Measurements from ENCODE around the gene ESYT1. TPM values are rescaled to one million over a fixed set of nuclear protein-coding genes. Genes with fewer than 3 reads are reported as not detected.

Gene ESYT1
- total RNA-seq, 1 donor from 2014 or later: 75.3 TPM

DNA sequence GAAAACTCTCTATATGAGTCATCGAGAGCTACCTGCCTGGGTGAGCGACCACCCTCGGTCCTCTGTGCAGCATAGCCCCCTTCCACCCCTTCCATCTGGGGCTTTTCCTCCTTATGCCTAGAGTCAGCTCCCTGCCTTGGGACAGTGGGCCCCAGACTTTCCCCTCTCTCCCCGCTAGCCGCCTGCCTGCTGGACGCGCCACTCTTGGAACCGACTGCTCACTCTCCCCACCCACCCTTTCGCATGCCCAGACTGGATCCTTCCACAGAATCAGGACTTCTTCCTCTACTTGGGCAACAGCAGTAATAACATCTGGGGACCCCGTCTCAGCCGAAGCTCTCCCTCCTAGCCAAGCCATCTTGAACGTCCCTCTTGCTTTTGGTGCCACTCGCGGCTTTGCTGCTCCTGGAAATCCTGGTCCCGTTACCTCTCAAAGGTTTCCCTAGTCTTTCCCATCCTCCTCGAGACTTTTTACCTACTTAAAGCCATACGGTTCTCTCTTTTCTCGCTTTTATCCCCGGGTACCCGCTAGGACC lies 671 bp downstream of the ESYT1 start:
- H3K36me3 ChIP-seq: no peaks in the 10 kb centered on the region
- H3K9me3 ChIP-seq (ENCODE audit: low read depth): no peaks in the 10 kb centered on the region
- peak overlapping the region; percentile 67 for H3K9ac ChIP-seq
- H4K20me1 ChIP-seq (ENCODE audit: low read depth): peaks cover 16% of the 10 kb centered on the region
- H3K4me1 Mint-ChIP-seq: peaks cover 35% of the 10 kb centered on the region
- TF ChIP-seq EZH2 (IDR thresholded peaks at IDR 0.05) (no peak), EZH2phosphoT487 (IDR thresholded peaks at IDR 0.05) (no peak)
- TF ChIP-seq, protein P1, sequence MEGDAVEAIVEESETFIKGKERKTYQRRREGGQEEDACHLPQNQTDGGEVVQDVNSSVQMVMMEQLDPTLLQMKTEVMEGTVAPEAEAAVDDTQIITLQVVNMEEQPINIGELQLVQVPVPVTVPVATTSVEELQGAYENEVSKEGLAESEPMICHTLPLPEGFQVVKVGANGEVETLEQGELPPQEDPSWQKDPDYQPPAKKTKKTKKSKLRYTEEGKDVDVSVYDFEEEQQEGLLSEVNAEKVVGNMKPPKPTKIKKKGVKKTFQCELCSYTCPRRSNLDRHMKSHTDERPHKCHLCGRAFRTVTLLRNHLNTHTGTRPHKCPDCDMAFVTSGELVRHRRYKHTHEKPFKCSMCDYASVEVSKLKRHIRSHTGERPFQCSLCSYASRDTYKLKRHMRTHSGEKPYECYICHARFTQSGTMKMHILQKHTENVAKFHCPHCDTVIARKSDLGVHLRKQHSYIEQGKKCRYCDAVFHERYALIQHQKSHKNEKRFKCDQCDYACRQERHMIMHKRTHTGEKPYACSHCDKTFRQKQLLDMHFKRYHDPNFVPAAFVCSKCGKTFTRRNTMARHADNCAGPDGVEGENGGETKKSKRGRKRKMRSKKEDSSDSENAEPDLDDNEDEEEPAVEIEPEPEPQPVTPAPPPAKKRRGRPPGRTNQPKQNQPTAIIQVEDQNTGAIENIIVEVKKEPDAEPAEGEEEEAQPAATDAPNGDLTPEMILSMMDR (IDR thresholded peaks at IDR 0.05): no peak
- no peak overlapping the region for H3K27ac ChIP-seq
- H2AFZ ChIP-seq (replicated peaks): no peak overlapping the region
- peaks cover 12% of the 10 kb centered on the region for H3K27me3 Mint-ChIP-seq (ENCODE audit: insufficient read depth, low read depth)
- peaks cover 36% of the 10 kb centered on the region for H3F3A ChIP-seq (ENCODE audit: low read depth)
- peaks cover 18% of the 10 kb centered on the region for H3K4me1 ChIP-seq
- peak overlapping the region; percentile 99 for H3K4me3 Mint-ChIP-seq
- peak overlapping the region; percentile 98 for H3K27ac Mint-ChIP-seq
- no peak for DNase-seq (ENCODE audit: low spot score)
- H3K27me3 ChIP-seq: no peaks in the 10 kb centered on the region
- peak overlapping the region; percentile 88 for H3K4me3 ChIP-seq
- peaks cover 33% of the 10 kb centered on the region for H3K79me2 ChIP-seq (ENCODE audit: low read depth)
- H3K36me3 Mint-ChIP-seq: peaks cover 33% of the 10 kb centered on the region
- H3K4me2 ChIP-seq: peak overlapping the region; percentile 96
- H3K9me3 Mint-ChIP-seq: no peaks in the 10 kb centered on the region

DNA sequence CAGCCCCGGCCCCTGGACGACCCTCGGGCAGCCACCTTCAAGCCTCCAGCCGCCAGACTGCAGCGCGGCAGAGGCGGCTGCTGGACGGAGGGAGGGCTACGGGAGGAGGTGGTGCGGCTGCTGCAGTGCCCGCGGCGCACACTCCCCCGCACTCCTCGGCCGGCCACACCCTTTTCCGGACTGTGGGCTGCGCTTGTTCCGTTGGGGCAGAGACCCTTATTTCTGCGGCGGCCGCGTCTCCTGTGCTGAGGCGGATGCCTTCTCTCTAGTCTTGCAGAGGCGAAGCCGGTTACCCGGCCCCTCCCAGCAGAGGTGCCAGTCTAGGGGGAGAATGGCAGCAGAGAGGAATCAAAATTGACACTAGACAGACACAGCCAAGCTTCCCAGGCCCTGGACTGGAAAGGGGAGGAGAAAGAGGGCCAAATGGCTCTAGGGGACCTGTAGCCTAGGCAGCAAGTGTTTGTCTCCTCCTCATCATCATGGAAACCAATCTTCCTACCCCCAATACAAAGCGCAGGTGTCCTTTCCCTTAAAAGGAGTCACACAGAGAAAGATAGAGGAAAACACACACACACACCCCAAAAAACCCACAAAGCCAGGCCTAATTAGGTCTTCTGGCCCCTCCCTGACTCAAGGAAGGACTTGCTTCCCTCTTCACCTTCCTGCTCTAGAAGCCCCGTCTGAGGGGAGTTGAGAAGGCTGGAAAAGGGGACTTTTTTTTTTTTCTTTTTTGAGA lies 1.3 kb downstream of the ESYT1 start:
- peaks cover 14% of the 10 kb centered on the region for H3K27me3 Mint-ChIP-seq (ENCODE audit: insufficient read depth, low read depth)

DNA sequence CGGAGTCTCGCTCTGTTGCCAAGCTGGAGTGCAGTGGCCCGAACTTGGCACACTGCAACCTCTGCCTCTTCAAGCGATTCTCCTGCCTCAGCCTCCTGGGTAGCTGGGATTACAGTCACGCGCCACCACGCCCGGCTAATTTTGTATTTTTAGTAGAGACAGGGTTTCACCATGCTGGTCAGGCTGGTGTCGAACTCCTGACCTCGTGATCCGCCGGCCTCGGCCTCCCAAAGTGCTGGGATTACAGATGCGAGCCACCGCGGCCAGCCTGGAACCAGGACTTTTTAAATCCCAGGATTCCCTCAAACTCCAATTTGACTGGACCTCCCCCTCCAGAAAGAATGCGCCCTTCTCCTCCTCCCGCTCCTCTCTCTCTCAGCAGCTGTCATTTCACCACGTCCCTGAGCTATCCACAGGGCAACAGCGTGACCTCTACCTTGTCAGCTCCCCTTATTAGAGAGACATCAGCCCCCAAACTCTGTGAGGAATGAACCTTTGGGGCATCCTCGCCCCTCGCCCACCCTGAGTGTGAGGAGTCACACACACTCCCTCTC lies 2.0 kb downstream of the ESYT1 start:
- no peak overlapping the region for H3K27ac ChIP-seq
- H3K36me3 ChIP-seq: peaks cover 8% of the 10 kb centered on the region
- peaks cover 32% of the 10 kb centered on the region for H3F3A ChIP-seq (ENCODE audit: low read depth)
- H3K9me3 ChIP-seq (ENCODE audit: low read depth): no peaks in the 10 kb centered on the region
- H3K4me3 ChIP-seq: peak overlapping the region; percentile 88
- Mint-ChIP-seq H3K27me3 (ENCODE audit: insufficient read depth, low read depth) (peaks cover 14% of the 10 kb centered on the region), H3K4me3 (peak overlapping the region; percentile 99), H3K4me1 (peaks cover 35% of the 10 kb centered on the region), H3K27ac (peak overlapping the region; percentile 34), H3K36me3 (peaks cover 39% of the 10 kb centered on the region), H3K9me3 (no peaks in the 10 kb centered on the region)
- peaks cover 16% of the 10 kb centered on the region for H4K20me1 ChIP-seq (ENCODE audit: low read depth)
- DNase-seq (ENCODE audit: low spot score): no peak
- peak overlapping the region; percentile 96 for H3K4me2 ChIP-seq
- peaks cover 18% of the 10 kb centered on the region for H3K4me1 ChIP-seq
- H3K79me2 ChIP-seq (ENCODE audit: low read depth): peaks cover 33% of the 10 kb centered on the region
- H3K27me3 ChIP-seq: no peaks in the 10 kb centered on the region
- TF ChIP-seq EZH2 (IDR thresholded peaks at IDR 0.05) (no peak), EZH2phosphoT487 (IDR thresholded peaks at IDR 0.05) (no peak)
- TF ChIP-seq, protein P1 (IDR thresholded peaks at IDR 0.05): no peak
- no peak overlapping the region for H2AFZ ChIP-seq (replicated peaks)
- peak overlapping the region; percentile 67 for H3K9ac ChIP-seq

More for the DNA sequence above, 1.3 kb downstream of the ESYT1 start:
- peaks cover 33% of the 10 kb centered on the region for H3K79me2 ChIP-seq (ENCODE audit: low read depth)
- peaks cover 16% of the 10 kb centered on the region for H4K20me1 ChIP-seq (ENCODE audit: low read depth)
- H3K9me3 ChIP-seq (ENCODE audit: low read depth): no peaks in the 10 kb centered on the region
- H3K4me1 Mint-ChIP-seq: peaks cover 35% of the 10 kb centered on the region
- peak overlapping the region; percentile 96 for H3K4me2 ChIP-seq
- no peaks in the 10 kb centered on the region for H3K9me3 Mint-ChIP-seq
- H3K4me3 ChIP-seq: peak overlapping the region; percentile 88
- peaks cover 36% of the 10 kb centered on the region for H3F3A ChIP-seq (ENCODE audit: low read depth)
- peak overlapping the region; percentile 33 for H3K27ac Mint-ChIP-seq
- peak; percentile 81 for DNase-seq (ENCODE audit: low spot score)
- H3K9ac ChIP-seq: peak overlapping the region; percentile 67
- H3K27ac ChIP-seq: no peak overlapping the region
- H2AFZ ChIP-seq (replicated peaks): no peak overlapping the region
- peak overlapping the region; percentile 99 for H3K4me3 Mint-ChIP-seq
- peaks cover 18% of the 10 kb centered on the region for H3K4me1 ChIP-seq
- H3K36me3 Mint-ChIP-seq: peaks cover 38% of the 10 kb centered on the region
- H3K36me3 ChIP-seq: peaks cover 1% of the 10 kb centered on the region
- no peak for TF ChIP-seq EZH2 (IDR thresholded peaks at IDR 0.05)
- TF ChIP-seq, protein P1 (IDR thresholded peaks at IDR 0.05): no peak
- no peak for TF ChIP-seq EZH2phosphoT487 (IDR thresholded peaks at IDR 0.05)
- H3K27me3 ChIP-seq: no peaks in the 10 kb centered on the region

All from neural progenitor cell (in vitro differentiated cells).